PC-3 (cell line): ENCODE data around the gene COA6.

Source experiments
- EZH2 ChIP-seq: fragments of 300-600 bp; sonication (generic); IDR thresholded peaks from one replicate; pipeline ENCODE4 v1.6.1; 2017; ENCODE audit warnings: antibody characterized with exemption, mild to moderate bottlenecking, low read length; ENCODE audit not compliant: unreplicated experiment
- EZH2phosphoT487 ChIP-seq: fragments of 300-600 bp; sonication (generic); IDR thresholded peaks from 2 replicates; pipeline ENCODE4 v1.6.1; 2018; ENCODE audit warnings: mild to moderate bottlenecking, antibody characterized with exemption, low read length, borderline replicate concordance
- TF ChIP-seq, protein P1 (sequence below): fragments of 300-600 bp; sonication (generic); conservative IDR thresholded peaks from 2 replicates; pipeline ENCODE4 v1.5.1; 2017; ENCODE audit warnings: antibody characterized with exemption, low read depth, mild to moderate bottlenecking, low read length

DNA sequence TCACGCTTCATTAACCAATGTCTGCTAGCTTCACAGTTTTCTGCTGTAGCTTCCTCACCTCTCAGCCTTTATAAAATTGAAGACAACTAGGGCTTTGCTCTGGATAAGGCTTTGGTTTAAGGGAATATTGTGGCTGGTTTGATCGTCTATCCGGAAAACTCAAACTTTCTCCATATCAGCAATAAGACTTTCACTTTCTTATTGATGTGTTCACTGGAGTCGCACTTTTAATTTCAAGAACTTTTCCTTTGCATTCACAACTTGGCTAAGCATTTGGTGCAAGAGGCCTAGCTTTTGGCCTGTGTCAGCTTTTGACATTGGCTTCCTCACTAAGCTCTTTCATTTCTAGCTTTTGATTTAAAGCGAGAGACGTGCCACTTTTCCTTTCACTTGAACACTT, 12.9 kb downstream of the COA6 start:
- TF ChIP-seq, protein P1, sequence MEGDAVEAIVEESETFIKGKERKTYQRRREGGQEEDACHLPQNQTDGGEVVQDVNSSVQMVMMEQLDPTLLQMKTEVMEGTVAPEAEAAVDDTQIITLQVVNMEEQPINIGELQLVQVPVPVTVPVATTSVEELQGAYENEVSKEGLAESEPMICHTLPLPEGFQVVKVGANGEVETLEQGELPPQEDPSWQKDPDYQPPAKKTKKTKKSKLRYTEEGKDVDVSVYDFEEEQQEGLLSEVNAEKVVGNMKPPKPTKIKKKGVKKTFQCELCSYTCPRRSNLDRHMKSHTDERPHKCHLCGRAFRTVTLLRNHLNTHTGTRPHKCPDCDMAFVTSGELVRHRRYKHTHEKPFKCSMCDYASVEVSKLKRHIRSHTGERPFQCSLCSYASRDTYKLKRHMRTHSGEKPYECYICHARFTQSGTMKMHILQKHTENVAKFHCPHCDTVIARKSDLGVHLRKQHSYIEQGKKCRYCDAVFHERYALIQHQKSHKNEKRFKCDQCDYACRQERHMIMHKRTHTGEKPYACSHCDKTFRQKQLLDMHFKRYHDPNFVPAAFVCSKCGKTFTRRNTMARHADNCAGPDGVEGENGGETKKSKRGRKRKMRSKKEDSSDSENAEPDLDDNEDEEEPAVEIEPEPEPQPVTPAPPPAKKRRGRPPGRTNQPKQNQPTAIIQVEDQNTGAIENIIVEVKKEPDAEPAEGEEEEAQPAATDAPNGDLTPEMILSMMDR, result no peak
- TF ChIP-seq EZH2phosphoT487 (no peak), EZH2 (no peak)
